ENCODE measurements around the gene FIBCD1.

DNA sequence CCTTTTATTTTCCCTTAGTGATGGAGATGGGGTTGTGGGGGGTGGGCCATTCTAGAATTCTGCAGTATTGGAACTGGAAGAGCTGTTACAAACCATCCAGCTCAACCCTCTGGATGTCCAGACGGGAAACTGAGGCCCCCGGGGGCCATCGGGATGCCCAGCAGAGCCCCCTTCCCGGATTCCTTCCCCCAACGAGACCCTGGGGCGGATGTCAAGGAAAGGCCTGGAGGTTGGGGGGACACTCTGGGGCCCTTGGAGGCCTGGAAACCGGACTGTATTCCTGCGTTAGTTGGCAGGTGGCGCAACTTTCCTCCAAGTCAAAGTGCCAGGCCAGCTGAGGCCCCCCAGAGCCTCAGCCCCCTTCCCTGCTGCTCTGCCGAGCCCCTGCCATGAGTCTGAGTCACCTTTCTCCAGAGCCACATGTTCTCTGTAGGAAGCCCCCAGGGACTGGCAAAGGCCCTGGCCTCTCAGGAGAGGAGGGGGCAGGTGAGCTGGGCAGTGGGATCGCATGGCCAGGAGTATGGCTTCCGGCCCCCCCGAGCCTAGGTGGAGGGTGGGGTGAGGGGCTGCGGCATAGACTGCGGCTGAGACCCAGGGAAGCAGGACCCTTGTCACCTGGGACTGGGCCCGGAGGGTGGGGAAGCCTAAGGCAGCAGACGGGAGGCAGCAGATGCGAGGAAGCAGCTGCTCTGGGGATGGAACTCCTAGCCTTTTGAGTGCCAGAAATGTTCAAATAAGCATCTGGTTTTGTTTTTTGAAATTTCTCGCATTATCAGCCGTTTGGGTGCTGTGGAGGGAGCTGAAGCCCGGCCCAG lies 17.8 kb upstream of the FIBCD1 start:
- TF ChIP-seq CTCF (IDR thresholded peaks at IDR 0.05): no peak
- no peak for TF ChIP-seq POLR2AphosphoS5 (IDR thresholded peaks at IDR 0.05)
- TF ChIP-seq POLR2A (IDR thresholded peaks at IDR 0.05; ENCODE audit: low read depth): no peak
